Measurements from ENCODE around the gene HSD17B7.
"Not testable (repeated sequence)": the region's sequence is repeated elsewhere in the genome, so short reads cannot be mapped to it uniquely, and the experiment has no call there.

HSD17B7 gene, protein sequence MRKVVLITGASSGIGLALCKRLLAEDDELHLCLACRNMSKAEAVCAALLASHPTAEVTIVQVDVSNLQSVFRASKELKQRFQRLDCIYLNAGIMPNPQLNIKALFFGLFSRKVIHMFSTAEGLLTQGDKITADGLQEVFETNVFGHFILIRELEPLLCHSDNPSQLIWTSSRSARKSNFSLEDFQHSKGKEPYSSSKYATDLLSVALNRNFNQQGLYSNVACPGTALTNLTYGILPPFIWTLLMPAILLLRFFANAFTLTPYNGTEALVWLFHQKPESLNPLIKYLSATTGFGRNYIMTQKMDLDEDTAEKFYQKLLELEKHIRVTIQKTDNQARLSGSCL

DNA sequence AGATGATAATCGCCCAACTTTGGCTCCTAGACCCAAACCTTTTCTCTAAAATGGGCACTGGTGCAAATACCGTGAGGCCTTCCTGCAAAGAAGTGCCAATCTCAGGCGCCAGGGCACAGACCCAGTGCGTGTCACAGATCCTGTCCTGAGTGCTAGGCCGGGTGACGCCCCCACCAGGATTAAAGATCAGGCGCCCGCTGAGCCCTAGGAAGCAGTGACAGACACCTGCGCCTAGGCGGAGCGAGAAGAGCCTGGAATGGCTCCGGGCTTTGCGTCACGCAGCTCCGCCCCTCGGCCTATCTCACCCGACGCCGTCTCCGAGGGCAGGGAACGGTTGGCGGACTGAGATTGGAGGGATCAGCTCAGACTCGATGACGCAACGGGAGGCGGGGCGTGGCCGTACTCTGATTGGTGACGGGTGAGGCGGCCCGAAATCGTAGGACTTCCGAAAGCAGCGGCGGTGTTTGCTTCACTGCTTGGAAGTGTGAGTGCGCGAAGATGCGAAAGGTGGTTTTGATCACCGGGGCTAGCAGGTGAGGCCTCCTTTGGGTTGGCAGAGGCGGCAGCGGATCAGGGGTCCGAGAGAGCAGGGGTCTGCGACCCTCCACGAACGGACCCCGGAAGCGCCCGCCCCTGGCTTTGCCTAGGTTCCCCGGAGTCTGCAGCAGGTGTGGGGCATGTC is at the start of gene HSD17B7:
HSD17B7 (plus strand) TSS at position 400 of the 682 bp plus-strand sequence; CDS start at position 499, 99 bp downstream.
- peak; percentile 67 for DNase-seq

DNA sequence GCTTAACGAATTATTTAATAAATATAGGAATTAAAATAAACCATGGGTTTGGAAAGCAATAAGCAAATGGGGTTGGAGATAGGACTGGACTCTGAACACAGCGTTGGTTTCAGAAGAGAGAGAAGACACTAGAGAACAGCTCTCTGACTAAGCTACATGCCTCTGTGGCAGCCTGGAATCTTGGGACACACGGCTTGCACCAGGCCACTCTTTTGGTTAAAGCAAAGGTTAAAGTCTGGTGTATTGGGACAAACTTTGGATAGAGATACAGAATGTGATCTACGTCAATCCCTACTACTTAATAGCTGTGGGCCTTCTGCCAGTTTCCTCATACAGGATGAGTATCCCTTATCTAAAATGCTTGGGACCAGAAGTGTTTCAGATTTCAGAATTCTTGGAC is 49.7 kb upstream of the HSD17B7 start:
- DNase-seq = no peak

DNA sequence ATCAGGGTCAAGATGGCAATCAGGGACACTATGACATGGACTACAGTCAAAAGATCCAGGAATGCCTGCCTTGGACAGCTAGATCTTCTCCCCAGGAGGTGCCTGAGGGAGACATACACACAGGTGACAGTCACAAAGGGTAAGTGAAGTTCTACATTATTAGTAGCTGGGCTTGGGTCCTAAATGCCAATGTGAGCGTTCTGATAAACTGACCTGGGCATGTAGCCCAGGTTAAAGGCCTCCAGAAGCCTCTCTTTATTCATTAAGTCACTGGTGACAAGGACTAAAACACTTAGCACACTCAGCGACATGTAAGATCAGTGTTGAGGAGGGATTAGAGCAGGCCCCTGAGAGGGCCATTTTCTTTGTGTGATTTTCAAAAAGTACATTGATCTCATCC is 48.9 kb upstream of the HSD17B7 start:
- DNase-seq = no peak

DNA sequence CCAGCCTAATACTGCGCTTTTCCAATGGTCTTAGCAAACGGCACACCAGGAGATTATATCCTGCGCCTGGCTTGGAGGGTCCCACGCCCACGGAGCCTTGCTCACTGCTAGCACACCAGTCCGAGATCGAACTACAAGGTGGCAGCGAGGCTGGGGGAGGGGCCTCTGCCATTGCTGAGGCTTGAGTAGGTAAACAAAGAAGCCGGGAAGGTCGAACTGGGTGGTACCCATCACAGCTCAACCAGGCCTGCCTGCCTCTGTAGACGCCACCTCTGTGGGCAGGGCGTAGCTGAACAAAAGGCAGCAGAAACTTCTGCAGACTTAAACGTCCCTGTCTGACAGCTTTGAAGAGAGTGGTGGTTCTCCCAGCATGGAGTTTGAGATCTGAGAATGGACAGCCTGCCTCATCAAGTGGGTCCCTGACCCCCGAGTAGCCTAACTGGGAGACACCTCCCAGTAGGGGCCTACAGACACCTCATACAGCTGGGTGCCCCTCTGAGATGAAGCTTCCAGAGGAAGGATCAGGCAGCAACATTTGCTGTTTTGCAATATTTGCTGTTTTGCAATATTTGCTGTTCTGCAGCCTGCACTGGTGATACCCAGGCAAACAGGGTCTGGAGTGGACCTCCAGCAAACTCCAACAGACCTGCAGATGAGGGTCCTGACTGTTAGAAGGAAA is 44.1 kb upstream of the HSD17B7 start:
- DNase-seq = not testable (repeated sequence)

DNA sequence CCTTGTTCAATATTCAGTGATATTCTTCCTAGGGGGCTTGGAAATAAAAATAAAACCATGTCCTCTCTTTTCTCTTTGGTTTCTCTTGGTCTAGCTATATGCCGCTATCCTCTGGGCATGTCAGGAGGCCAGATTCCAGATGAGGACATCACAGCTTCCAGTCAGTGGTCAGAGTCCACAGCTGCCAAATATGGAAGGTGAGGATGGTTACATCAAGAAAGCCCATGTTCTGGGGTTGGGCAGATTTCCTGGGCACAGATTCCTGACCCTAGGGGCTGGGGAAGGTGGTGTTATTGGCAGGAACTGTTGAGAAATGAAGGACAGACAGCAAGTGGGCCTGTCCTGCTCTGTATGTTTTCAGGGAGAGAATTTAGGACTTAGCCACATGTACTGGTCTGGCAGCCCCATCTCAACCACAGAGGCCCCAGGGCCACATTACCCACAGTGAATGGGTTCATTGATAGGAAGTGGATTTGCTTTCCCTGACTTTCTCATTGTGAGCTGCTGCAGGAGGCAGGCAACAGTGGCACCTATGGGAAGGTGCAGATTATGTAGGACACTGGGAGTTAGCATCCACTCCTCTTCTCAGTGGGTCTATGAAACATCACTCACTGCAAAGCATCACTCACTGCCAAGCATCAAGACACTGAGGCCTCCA is 37.4 kb upstream of the HSD17B7 start:
- no peak for DNase-seq

DNA sequence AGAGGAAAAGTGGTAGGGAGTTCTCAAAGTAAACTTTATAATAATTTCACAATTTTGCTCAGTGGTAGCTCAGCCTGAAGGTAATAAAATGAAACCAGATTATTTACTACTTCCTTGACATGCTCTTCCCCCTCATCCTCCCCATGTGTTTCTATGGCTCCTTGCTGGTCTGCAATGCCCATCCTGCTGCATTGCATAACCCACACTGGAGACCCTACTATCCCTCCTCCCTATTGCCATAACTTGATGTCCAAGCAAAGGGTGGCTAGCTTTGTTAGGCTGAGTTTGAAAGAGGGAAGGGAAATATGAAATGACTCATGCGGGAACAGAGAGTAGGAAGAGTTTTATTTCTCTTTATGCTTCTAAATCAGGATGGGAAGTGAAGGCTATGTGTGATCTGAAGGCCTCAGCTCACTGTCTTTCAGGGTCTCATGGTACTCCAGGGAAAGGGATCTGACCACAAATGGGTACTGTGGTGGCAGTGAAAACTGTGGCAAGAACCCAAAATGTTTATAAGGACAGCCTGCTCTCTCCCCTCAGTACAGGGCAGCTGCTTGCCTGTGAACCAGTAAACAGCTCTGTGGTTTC is 36.4 kb upstream of the HSD17B7 start:
- no peak for DNase-seq

DNA sequence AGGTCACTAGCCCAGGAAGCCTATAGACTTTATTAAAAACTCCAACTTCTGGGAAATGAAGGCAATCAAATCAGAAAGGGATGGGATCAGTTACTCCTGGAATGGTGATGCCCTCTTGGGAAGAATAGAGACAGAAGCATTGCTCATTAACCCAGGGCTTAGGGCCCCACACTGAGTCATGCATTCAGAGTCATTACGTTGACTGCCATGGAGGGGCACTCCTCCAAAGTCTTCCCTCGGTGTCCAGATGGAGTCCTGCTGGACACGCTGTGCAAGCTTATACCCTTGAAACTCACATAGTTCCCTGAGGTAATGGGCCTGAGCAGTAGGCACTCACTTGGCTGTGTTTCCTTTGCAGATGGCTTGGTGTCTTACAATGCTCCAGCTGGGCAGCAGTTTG is 35.2 kb upstream of the HSD17B7 start:
- DNase-seq = no peak

DNA sequence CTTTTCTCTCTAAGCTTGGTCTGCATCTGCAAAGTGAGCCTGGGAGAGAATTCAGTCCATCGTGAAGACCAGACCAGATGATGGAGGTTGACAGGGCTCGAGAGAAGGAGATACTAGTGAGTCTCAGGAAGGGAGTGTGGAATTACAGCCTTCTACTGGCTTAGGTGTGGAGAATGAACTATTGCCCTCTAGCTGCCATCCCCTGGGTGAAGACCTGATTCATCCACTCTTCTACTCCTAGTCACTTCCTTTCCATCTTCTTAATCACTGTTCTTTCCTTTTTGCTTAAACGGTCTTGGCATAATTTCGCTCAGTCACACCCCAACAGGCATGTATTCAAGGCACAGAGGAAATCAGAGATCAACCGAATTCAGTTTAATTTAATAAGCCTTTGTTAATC is 34.0 kb upstream of the HSD17B7 start:
- no peak for DNase-seq

DNA sequence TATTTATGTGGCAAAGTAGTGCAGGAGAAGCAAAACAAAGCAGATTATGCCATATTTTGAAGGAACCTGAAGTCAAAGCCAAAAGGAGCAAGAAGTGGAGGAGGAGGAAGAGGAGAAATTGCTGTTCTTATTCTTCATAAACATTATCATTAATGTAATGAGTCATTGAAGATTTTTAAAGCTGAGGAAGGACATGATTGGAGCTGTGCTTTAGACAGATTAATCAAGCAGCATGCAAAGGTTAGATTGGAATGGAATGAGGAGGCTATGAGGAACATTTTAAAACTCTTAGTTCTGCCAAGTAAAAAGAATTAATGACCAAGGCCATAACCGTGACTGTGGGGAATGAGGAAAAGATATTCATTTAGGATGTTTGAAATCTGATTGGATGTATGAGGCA is 33.0 kb upstream of the HSD17B7 start:
- no peak for DNase-seq

DNA sequence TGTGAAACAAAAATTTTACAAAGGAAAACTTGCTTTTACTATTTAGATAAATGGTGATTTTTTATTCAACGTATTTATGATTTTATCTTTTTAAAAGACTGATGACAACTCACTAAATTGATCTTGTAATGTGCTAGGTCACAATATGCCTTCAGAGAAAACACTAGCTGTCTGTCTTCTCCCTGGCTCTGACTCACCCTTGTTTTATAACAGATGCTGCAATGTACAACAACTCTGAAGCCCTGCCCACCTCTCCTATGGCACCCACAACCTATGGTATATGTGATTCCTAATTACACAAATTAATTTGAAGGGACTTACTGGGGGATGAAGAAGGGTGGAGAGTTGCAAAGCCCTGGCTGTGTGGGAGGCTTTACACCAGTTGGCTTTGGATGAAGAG is 24.7 kb upstream of the HSD17B7 start:
- DNase-seq = no peak

DNA sequence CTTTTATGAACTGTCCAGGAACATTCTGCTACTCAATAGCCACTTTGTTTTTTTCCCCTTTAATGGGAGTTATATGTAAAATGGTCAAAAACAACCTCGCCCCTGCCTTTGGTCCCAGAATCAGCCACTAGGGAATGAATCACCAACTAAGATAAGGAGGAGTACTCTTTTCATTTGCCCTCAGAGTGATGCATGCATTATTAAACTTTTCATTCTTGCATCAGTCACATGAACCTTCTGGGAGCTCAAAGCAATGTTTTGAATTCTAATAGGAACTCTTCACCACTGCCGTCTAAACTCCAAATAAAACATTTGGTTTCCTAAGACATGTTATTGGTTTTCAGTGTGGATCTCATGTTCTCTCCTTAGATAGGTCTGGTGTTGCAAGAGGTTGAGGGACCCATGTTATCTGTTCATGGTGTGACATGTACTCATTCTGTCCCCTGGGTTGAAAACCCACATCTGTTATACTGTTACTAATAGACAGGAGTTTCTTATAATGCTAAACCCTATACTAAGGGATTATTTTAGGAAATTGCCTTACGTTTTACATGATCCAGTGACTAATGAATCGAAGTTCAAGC is 17.8 kb upstream of the HSD17B7 start:
- DNase-seq = no peak

DNA sequence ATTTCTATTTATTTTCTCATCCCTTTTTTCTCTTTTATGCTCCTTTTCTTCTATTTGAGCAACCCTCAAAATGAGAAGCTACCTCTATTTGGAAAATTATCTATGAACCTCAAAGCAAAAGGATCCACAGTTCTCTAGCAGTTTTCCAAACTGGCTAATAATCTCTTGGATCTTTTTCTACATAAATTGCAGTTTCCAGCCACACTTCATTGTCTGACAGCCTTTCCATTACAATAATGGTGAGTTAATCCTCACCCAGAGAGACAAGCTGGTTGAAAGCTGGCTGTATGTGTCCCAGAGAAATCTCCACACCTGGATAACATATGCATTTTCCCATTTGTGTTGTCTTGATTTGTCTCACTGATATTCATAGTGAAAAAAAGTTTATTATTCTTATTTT is 16.5 kb upstream of the HSD17B7 start:
- no peak for DNase-seq

DNA sequence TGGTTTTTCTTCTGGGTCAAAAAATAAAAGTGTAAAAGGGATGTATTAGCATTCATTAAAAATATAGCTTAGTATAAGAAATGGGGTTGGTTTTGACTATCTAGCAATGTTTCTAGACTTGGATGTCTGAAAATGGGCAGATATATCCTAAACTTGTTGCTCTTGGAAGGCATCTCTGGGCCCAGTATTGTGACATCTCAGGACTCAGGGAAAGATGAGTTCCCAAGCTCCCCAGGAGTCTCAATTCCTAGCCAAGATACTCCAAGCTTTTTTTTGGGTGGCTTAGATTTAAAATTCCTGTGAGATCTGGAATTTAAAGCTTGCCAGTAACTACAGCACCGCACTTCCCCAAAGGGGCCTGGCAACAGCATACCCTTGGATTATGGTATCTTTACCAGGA is 11.5 kb upstream of the HSD17B7 start:
- no peak for DNase-seq

DNA sequence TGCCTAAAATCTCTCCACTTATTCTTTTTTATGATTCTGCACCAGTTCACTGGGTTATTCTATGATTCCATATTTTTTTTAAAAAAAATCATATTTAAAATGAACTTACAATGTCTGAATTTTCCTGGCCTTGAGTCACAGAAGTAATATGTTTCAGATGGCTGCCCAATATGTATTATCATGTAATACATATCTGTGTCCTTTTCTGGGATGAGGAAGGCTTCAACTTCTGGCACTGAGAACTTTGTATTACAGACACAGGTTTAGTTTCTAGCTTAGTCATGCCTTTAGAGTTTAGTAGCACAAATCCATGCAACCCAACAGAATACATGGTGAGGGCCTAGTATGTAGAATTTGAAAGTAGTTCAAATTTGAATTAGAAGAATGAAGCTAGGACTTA is 7.8 kb upstream of the HSD17B7 start:
- DNase-seq = no peak

DNA sequence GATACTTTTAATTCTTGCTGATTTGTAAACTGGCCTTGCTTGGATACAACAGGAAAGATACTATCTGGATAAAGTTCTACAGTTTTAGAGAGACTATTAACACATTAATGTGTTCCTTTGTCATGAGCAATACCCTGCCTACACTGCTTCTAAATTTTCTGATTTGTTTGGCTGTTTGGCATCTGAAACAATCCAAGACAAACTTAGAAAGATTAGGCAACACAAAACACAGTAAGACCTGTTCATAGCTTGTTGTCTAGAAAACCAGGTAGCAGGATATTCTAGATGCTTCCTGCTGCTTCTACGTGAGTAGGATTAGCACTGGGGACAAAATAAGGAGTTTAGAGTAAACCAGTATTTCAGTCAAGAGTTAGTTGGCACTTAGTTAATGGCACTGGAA is 5.6 kb upstream of the HSD17B7 start:
- DNase-seq = not testable (repeated sequence)

DNA sequence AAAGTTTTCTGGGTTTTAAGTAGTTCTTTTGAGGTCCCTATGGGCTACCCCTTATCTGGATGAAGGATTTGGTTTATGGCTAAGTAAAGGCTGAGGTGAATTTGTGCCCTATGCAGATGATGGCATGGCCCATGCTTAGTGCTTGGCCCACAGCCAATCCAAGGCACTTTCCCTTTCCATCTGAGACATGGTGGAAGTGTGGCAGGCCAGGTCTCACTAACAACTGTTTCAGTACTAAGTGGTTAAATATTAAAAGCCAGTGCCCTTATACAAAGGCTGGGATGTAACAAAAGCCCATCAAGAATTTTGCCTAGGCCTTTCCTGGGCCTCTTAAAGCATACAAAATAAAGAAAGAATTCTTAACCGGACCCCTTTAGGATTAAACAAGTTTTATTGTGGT is 1.7 kb upstream of the HSD17B7 start:
- DNase-seq = not testable (repeated sequence)

DNA sequence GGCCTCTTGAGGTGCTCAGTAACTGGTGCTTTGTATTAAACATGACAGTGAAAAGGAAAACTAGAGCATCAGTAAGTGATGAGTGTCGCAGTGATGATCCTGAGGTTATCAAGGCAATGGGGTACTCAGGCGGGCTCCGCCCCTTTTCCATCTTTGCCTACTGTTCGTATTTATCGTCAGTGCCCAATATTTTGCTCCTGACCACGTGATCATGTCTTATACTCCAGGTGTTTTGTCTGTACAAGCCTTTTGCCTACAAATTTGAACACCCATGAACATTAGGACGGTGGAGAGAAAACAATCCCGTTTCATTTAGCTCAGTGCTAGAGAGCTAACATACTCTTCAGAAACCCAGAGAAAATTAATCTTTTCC is 469 bp downstream of the HSD17B7 start:
- DNase-seq = not testable (repeated sequence)

DNA sequence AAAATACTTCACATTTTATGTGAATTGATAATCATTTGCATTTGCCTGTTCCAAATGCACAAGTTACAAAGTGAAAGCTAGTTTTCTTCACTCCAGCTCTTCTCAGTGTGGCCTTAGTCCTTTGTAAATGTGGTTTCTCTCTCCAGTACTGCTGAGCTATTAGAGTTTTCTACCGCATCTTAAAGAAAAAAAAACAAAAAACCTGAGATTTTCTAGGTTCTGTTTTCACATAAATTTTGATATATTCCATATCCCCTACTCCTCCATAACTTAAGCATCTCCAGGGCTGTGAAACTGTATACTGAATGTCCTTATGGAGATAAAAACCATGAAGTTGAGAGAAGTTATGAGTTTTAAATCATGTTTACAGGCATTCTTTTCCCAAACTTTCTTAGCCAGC is 3.8 kb downstream of the HSD17B7 start:
- DNase-seq = not testable (repeated sequence)

DNA sequence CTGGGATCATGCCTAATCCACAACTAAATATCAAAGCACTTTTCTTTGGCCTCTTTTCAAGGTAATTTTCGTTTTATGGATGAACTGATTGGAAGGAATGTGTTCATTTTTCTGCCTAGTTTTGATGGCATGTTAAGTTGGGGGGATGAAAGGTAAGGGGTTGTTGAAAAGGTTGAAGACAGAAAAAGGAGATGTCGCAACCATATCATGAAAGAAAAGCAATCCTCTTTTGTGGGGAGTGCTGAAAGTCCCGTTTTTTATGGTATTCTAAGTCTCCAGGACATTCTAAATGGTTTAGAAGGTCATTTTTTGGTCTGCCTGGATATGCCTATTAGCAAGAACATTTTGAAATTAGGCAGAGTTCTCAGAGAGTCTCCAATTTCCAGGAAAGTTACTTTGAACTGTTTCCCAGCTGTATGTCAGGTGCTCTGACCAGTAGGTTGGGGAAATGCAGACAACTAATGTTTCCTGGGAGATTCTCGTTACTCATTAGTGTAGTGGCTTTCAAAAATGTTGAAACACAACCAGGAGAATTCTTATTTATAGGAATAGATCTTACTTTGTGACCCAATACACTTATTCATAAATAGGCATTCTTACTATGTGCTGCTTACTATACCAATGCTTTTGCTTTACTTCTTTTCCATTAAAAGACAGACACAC is 6.2 kb downstream of the HSD17B7 start:
- DNase-seq = not testable (repeated sequence)

DNA sequence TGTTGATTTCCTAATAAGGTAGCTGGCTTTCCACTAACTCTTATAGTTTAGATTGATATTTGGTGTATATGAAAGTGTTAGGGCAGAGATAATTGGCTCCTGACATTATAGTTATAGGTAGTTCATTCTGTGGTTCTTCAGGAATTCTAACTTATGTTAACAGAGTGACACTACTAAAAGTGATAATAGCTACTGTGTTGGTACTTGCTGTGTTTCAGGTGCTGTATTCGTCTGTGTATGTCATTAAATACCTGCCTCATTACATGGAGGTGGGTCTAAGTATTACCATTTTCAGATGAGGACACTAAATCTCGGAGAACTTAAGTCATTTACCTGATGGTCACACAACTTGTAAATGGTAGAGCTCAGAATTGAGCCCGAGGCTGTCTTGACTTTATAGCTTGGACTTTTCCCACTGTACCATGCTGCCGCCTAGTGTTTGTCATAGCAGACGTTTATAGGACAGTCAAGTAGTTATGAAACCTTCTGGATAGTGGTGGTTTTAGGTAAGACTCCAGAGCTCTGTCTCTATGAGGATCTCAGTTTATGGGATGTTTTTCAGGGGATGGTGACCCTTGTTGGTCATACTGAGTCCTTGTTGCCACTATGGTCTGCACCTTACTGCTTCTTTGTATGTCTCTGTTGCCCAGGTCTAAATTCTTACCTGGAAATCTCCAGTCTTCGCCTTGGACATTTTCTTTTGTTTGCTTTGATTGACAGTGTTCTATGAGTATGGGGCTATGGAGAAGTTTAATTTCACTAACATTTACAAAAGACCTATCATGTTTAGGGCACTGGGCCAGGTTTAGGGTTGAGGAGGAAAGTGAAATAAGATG is 9.7 kb downstream of the HSD17B7 start:
- DNase-seq = not testable (repeated sequence)

DNA sequence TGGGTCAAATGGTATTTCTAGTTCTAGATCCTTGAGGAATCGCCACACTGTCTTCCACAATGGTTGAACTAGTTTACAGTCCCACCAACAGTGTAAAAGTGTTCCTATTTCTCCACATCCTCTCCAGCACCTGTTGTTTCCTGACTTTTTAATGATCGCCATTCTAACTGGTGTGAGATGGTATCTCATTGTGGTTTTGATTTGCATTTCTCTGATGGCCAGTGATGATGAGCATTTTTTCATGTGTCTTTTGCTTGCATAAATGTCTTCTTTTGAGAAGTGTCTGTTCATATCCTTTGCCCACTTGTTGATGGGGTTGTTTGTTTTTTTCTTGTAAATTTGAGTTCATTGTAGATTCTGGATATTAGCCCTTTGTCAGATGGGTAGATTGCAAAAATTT is 17.0 kb downstream of the HSD17B7 start:
- DNase-seq = not testable (repeated sequence)
